Stromal cell of bone marrow (primary cell): ENCODE measurements around the gene NUP210.
A peak's percentile ranks its signal among the peaks of the same experiment; 100 is the strongest.
"Not testable (repeated sequence)": the region's sequence is repeated elsewhere in the genome, so short reads cannot be mapped to it uniquely, and the experiment has no call there.

Experiments used
- DNase-seq: peaks from one replicate; pipeline ENCODE4 v3.0.0-alpha.2; 2012; ENCODE audit warnings: low read depth

The NUP210 gene

DNA sequence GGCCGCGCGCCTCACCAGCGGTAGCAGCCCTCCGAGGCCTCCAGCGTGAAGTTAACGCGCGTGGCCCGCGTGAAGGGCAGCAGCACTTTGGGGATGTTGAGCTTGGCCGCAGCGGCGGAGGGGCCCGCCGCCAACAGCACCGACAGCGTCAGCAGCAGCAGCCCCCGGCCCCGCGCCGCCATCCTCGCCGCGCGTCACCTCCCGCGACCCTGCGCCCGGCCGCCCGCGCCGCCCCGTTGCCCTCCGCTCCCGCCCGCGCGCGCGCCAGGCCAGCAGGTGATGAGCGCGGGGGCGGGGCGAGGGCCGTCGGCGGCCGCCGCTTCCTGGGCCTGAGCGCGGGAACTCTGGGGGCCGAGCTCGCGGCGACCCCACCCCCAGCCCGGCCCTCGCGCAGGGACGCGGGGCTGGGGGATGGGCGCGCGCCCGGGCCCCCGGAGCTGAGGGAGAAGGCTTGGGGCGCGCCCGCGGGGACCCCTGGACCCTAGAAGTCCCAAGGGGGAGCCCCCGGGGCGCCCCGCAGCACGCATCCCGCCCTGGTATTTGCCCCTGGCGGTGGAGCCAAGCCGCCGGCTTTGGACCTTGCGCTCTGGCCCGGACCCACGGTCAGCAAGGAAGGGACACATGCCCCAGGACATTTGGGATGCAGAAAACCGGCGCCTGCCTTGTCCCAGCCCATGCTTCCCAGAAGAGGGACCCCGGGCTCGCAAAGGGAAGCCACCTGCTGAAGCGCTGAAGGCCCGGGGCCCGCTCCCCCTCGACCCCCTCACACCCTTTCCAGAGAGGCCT, at the start of gene NUP210:
TSS of gene NUP210 (minus strand) at position 278 of the 786 bp plus-strand sequence. CDS start at position 182, 96 bp downstream.
- DNase-seq: no peak

DNA sequence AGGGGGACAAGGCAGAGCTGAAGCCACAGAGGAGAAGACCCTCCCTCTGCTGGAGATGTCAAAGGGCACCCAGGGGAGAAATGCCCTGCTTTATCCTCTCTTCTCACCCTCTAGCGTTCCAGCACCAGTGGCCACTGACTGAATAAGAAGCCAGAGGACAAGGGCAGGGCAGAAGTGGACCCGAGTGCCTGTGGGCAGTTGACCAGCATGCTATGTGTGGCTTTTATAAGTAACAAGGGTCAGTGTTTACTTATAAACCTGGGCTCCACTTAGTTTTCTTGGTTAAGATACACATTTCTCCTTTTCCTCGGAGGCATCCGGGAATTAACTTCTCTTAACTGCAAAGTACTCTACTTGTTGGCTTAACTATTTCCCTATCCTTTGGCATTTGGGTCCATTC, 46.7 kb upstream of the NUP210 start:
- no peak for DNase-seq

DNA sequence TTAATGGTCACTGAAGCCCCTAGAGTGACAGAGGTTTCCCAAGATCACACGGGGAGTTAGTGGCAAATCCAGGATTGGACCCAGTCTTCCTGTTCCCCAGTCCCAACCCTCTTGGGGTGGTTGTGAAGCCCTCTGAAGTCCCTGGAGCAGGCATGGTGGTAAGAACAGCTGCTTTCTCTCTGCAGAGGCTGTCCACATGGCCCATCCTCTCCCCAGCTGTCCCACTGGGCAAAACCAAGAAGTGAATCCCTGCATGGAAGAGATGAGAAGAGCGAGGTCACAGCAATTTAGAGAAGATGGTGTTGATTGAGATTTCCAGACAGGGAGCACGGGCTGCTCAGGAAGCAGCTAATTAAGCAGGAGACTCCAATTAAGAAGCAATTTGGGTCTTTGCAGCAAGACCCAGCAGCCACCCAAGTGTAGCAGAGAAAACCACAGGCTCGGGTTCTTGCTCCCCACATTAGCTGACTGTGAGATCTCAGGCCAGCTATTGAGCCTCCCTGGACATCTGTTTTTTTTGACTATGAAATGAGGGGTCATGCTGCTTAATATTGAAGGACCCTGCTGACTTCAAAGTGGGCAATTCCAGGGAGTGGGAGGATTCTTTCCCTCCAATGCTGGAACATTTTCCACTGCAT, 45.2 kb upstream of the NUP210 start:
- DNase-seq: no peak

DNA sequence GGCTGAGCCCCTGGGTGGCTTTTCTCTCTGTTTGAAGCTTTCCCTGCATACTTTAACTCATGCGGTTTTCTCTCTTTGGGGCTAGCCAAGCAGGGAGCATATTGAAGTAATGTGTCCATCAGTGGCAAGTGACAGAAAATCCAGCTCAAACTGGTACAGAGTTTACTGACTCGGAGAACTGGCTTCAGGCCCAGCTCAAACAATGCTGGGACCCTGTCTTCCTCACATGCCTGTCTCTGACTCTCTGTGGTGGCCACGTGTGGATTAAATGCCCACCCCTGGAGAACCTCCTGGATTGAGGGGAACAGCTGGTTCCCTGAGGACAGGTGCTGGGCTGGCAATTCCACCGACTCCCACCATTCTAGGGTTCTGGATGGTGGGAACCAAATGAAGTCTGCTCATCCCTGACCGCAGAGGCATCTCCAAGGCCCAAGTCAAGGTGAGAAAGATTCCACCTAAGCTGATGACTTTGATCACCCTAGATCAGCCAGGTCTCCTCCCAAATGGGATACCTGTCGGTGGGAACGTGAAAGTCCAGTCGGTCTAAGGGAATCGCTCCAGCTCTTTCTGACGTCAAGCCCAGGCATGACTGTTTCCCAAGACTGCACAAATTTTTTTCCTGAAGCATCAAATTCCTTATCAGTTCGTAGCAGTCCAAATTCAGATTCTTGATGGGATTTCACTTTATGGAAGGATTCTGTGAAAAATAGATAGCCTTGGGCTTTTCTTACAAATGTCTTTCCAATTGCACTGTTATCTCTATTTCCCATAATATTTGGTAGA, 43.7 kb upstream of the NUP210 start:
- DNase-seq: no peak

DNA sequence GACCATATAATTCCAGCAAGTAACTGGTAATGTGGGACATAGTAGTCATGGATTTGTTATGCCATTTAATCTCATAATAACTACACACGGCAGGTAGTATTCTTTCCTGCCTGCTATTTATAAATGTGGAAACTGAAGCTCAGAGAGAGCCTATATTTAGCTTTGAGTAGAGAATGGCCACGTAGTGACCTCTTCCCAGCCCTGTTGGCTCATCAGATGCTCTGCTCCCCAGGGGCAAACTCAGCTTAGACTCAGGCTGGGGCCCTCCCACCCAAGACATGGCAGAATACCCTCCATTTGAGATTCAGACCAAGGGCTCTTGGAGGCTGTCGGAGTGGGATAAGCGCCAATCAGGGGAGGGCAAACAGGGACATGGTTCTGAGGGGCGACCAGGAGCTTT, 42.7 kb upstream of the NUP210 start:
- no peak for DNase-seq

DNA sequence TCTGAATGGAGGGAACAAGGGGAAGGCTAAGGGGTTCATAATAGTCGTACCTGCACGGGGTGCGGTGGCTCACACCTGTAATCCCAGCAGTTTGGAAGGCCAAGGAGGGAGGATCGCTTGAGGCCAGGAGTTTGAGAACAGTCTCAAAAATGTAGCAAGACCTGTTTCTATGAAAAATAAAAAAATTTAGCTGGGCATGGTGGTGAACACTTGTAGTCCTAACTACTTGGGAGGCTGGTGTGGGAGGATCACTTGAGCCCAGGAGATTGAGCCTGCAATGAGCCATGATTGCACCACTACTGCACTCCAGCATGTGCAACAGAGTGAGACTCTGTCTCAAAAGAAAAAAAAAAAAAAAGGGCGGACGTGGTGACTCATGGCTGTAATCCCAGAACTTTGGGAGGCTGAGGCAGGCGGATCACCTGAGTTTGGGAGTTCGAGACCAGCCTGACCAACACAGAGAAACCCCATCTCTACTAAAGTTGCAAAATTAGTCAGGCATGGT, 42.1 kb upstream of the NUP210 start:
- DNase-seq: no peak

DNA sequence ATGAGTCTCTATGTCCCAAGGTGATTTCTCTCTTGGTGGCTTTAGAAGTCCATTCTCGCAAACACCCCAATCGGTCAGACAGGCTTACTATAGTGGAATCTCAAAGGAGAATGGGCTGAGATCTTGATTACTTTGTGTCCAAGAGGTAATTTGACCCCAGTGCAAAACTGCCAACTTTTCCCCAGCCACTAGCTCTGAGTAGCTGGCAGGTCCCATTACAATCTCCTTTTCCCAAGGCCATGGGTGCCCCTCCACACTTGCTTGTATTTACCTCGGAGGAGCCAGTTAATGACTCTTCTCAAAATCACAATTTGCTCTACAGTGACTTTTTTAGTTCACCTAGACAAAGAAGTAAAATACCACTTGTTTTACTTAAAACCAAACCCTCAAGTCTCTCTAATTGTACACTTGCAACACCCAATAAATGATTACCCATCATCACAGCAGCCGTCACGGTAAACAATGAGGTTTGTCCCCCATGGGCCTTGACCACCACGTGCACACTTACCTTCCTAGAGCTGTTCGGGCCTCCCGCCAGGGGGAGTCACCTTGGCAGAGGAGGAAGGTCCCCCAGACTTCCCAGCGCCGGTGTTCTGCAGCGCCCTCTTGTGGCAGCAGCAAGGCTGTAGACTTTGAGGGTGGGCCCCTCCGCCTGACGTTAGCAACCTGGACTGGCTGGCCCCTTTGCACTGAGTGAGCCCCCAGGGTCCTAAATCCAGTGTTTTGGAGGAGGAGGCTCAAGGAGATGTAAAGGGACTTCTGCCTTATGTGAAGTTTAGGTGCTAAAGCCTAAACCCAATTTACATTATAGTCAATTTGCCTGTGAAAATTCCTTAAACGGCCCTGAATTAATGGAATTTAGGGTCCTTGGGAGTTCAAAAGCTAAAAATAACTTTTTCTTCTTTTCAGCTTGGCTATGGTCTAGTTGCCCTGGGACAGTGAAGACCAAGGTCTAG, 41.3 kb upstream of the NUP210 start:
- DNase-seq: no peak

DNA sequence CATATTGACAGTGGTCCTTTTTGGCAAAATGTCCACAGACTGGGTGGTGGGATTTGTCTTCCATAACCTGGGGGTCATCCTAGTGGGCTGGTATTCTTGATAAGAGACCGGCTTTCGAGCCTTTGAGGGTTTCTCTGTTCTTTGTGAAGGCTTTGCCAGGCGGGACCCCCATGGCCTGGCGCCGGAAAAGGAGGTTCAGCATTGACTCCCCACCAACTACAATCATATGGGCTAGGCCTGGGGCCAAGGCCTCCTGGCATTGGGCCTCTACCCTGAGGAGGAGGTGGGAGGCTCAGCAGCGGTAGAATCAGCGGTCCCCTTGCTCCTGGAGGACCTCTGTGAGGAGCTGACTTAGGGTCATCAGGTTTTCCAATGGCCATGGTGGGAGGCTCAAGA, 40.2 kb upstream of the NUP210 start:
- no peak for DNase-seq

DNA sequence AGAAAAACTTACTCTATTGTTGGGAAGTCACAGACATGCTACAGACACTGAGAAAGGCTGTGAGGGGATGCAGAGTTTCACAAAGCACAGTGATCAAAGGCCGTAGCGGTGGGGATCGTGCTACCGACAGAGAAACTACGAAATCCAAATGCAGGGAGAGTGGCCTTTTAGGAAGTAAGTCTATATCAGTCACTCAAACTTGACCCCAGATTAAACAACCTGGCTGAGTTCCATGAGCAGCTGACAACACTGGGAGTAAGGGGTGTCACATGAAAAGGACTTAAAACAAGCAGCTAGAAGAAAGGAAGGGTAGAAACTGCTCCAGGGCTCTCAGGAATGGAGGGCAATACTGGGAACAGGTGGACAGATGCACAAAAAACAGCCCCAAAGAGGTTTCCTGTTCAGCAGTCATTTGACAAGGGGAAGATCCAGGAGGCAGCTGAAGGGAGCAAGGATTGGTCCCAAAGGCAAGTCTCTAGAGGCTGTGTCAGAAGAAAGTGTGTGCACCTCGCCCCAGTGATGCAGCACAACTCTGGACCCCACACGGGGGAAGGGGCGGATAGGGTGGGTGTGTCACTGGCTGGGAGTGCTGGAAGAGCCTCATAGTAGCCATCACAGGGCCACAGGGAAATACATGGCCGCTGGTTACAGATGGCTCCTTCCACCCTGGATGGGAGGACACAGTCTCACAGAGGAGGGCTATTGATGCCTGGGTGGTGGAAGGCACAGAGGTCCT, 39.7 kb upstream of the NUP210 start:
- DNase-seq: no peak

DNA sequence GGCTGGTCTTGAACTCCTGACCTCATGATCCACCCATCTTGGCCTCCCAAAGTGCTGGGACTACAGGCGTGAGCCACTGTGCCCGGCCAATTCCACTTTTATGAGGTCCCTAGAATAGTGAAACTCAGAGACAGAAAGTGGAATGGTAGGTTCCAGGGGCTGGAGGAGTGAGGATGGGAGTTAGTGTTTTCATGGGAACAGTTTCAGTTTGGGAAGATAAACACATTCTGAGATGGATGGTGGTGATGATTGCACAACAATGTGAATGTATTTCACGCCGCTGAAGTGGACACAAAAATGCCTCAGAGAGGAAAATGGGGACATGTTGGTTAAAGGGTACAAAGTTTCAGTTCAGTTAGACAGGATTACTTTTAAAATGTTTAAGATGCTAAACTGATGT, 37.5 kb upstream of the NUP210 start:
- no peak for DNase-seq

DNA sequence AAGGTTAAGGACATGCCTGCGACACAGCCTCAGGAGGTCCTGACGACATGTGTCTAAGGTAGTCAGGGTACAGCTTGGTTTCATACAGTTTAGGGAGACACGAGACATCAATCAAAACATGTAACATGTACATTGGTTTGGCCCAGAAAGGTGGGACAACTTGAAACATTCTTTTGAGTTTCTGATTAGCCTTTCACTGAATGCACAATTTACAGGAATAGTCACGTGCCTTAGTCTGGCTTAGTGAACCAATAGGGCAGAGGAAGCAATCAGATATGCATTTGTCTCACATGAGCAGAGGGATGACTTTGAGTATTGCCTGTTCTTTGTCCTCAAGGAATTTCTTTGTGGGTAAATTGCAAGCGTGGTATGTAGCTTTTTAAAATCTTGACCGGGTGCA, 35.5 kb upstream of the NUP210 start:
- no peak for DNase-seq

DNA sequence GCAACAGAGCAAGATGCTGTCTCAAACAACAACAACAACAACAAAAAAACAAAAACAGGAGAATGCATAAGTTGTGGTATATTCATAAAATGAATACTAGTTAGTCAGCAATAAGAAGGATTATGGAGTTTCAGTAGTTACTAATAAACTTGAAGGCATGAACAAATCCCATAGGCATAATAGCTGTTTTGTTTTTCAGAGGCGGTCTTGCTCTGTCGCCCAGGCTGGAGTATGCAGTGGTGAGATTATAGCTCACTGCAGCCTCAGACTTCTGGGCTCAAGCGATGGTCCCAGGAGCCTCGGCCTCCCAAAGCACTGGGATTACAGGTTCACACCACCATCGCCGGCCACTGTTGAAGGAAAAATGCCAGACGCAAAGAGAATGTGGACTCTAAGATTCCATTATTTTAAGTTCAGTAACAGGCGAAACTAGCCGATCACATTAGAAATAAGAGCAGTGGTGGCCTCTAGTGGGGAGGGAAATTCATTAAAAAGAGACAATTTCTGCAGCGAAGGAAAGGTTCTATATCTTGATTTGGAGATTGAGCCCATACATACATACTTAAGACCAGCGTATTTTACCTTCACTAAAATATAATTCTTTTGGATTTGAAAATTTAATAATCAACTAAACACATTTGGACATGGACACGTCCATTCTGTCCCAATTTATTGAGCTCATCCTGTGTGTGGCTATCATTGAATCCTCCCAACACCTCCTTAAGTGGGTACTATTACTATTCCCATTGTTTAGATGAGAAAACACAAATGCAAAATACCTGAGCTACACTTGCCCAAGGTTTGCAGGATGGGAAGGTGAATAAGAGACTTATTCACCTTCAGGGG, 32.6 kb upstream of the NUP210 start:
- peak; percentile 58 for DNase-seq

DNA sequence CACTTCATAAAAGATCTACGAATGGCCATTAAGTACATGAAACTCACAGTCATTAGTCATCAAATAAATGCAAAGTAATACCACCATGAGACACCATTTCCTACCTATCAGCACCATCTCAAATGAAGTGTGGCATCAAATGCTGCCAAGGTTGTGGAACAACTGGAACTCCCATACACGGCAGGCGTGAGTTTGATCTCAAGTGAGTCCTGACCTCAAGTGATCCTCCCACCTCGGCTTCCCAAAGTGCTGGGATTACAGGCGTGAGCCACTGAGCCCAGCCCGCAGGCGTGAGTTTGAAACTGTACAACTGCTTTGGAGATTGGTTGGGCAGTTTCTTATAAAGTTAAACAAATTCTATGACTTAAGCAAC, 31.2 kb upstream of the NUP210 start:
- no peak for DNase-seq

DNA sequence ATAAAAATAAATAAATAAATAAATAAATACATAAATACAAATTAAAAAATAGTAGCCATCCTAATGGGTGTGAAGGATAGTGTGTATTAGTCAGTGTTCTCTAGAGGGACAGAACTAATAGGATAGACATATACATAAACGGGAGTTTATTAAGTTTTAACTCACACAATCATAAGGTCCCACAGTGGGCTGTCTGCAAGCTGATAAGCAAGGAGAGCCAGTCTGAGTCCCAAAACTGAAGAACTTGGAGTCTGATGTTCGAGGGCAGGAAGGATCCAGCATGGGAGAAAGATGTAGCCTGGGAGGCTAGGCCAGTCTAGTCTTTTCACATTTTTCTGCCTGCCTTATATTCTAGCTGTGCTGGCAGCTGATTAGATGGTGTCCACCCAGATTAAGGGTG, 22.8 kb upstream of the NUP210 start:
- DNase-seq: not testable (repeated sequence)

DNA sequence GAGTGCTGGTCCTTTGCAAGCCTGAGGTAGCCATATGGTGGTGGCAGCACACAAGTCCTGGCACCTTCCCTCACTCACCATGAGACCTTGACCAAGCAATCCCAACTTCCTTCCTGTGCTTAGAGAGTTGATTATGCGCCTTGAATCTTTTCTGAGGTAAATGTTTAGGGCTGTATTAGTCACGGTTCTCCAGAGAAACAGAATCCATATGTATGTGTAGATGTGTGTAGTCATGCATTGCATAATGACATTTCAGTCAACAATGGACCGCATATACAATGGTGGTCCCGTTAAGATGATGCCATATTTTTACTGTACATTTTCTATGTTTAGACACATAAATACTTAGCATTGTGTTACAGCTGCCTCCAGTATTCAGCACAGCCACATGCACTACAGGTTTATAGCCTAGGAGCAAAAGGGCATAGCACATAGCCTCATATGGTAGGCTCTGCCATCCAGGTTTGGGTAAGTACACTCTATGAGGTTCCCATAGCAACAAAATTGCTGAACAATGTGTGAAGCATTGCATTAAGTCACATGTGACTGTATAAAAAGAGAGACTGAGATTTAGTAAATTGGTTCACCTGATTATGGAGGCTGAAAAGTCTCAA, 20.2 kb upstream of the NUP210 start:
- no peak for DNase-seq

DNA sequence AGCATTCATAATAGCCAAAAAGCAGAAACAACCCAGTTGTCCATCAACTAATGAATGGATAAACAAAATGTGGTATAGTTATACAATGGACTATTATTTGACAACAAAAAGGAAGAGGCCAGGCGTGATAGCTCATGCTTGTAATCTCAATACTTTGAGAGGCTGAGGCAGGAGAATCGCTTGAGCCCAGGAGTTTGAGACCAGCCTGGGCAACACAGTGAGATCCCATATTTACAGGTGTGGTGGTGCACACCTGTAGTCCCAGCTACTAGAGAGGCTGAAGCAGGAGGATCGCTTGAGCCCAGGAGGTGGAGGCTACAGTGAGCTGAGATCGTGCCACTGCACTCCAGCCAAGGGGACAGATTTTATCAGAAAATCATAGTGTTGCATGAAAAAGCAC, 16.1 kb upstream of the NUP210 start:
- not testable (repeated sequence) for DNase-seq

DNA sequence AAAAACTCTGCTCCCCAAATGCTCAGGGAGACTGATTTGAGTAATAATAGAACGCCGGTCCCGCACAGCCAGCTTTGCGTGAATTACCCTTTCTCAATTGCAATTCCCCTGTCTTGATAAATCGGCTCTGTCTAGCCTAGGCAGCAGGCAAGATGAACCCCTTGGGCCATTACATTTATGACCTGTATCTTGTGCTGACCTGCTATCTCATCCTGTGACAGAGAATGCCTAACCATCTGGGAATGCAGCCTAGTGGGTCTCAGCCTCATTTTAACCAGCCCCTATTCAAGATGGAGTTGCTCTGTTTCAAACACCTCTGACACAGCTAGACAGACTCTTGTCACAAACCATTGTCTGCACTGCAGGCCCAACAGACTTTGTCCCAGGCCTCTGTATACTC, 13.8 kb upstream of the NUP210 start:
- DNase-seq: no peak

DNA sequence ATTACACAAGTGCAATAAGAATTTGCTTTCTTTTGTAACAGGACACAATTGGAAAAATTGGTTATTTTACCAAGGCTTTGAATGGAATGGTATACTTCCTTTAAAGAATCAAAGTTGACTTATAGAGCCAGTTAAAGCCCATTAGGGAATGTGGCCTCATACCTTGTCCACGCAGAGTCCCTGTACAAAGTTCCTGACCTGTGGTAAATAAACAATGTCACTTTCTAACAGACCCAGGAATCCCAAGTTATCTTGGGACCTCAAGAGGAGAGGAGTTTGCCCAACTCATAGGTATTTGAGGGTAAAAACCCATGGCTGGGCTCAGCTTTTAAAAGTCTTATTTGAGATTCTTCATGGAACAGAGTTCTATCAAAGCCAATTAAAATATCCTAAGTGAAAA, 12.0 kb upstream of the NUP210 start:
- DNase-seq: no peak

DNA sequence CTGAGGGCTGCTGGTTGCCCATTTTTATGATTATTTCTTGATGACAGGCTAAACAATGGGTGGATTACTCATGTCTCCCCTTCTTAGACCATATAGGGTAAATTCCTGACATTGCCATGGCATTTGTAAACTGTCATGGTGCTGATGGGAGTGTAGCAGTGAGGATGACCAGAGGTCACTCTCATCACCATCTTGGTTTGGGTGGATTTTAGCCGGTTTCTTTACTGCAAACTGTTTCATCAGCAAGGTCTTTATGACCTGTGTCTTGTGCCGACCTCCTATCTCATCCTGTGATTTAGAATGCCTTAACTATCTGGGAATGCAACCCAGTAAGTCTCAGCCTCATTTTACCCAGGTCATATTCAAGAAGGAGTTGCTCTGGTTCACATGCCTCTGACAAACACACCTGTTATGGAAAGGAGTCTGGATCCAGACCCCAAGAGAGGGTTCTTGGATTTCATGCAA, 10.3 kb upstream of the NUP210 start:
- not testable (repeated sequence) for DNase-seq
